Hematopoietic multipotent progenitor cell treated with erythropoietin and hydrocortisone succinate and interleukin-3 and kit ligand, for 17 days (in vitro differentiated cells): ENCODE data around the gene PLEKHM2.
"Not testable (repeated sequence)": the region's sequence is repeated elsewhere in the genome, so short reads cannot be mapped to it uniquely, and the experiment has no call there.

Experiments
- DNase-seq: peaks from one replicate; pipeline ENCODE4 v3.0.0-alpha.2; 2015; ENCODE audit warnings: low spot score

Gene PLEKHM2

GRCh38 chr1:15684042-15684461, at the start of gene PLEKHM2:
TSS of gene PLEKHM2 (plus strand) at chr1:15684320. CDS start at chr1:15684559, 239 bp downstream.
- DNase-seq = no peak

GRCh38 chr1:15636436-15636835, 47.7 kb upstream of the PLEKHM2 start:
- no peak for DNase-seq

- no peak for DNase-seq
Measured at GRCh38 chr1:15637826-15638225, 46.3 kb upstream of the PLEKHM2 start.

GRCh38 chr1:15639262-15639661, 44.9 kb upstream of the PLEKHM2 start:
- DNase-seq = no peak

- DNase-seq = peak; percentile 29
Measured at GRCh38 chr1:15639931-15640330, 44.2 kb upstream of the PLEKHM2 start.

GRCh38 chr1:15640667-15641066, 43.5 kb upstream of the PLEKHM2 start:
- no peak for DNase-seq

GRCh38 chr1:15649937-15650336, 34.2 kb upstream of the PLEKHM2 start:
- DNase-seq = no peak

- no peak for DNase-seq
Measured at GRCh38 chr1:15650433-15650832, 33.7 kb upstream of the PLEKHM2 start.

- DNase-seq = not testable (repeated sequence)
Measured at GRCh38 chr1:15652130-15652529, 32.0 kb upstream of the PLEKHM2 start.

GRCh38 chr1:15654091-15654690, 29.9 kb upstream of the PLEKHM2 start:
- DNase-seq = no peak

- no peak for DNase-seq
Measured at GRCh38 chr1:15656464-15656863, 27.7 kb upstream of the PLEKHM2 start.

GRCh38 chr1:15657021-15657420, 27.1 kb upstream of the PLEKHM2 start:
- DNase-seq = no peak

- no peak for DNase-seq
Measured at GRCh38 chr1:15660151-15660550, 24.0 kb upstream of the PLEKHM2 start.

GRCh38 chr1:15662477-15662876, 21.6 kb upstream of the PLEKHM2 start:
- no peak for DNase-seq

GRCh38 chr1:15663925-15664324, 20.2 kb upstream of the PLEKHM2 start:
- no peak for DNase-seq

GRCh38 chr1:15667362-15667761, 16.8 kb upstream of the PLEKHM2 start:
- no peak for DNase-seq

GRCh38 chr1:15668089-15668754, 15.9 kb upstream of the PLEKHM2 start:
- no peak for DNase-seq

- no peak for DNase-seq
Measured at GRCh38 chr1:15669074-15669473, 15.0 kb upstream of the PLEKHM2 start.

GRCh38 chr1:15669864-15670263, 14.3 kb upstream of the PLEKHM2 start:
- DNase-seq = no peak

- DNase-seq = no peak
Measured at GRCh38 chr1:15671430-15671829, 12.7 kb upstream of the PLEKHM2 start.

GRCh38 chr1:15674386-15675159, 9.5 kb upstream of the PLEKHM2 start:
- DNase-seq = no peak

GRCh38 chr1:15676010-15676409, 8.1 kb upstream of the PLEKHM2 start:
- no peak for DNase-seq
